HepG2 (cell line): ENCODE data around the gene MVK. TPM values are rescaled to one million over a fixed set of nuclear protein-coding genes. Genes with fewer than 3 reads are reported as not detected.

ENCODE experiments used
- ELF1 ChIP-seq: sonication (generic); formaldehyde crosslinking; IDR thresholded peaks from 2 replicates; pipeline ENCODE4 v1.4.0; 2020; ENCODE audit warnings: missing genetic modification reagents
- KMT2B ChIP-seq: IDR thresholded peaks from 2 replicates; pipeline ENCODE4 v1.6.1; 2016; ENCODE audit warnings: missing genetic modification reagents, missing compliant biosample characterization
- MAFF ChIP-seq: IDR thresholded peaks from 2 replicates; pipeline ENCODE4 v1.6.1; 2011; ENCODE audit warnings: low read depth, low read length, improper control_type of control experiment
- NFE2L1 ChIP-seq: sonication (generic); formaldehyde crosslinking; IDR thresholded peaks from 2 replicates; pipeline ENCODE4 v1.4.0; 2020; ENCODE audit warnings: missing genetic modification reagents, mild to moderate bottlenecking, borderline replicate concordance
- SMAD9 ChIP-seq: sonication (generic); formaldehyde crosslinking; IDR thresholded peaks from 2 replicates; pipeline ENCODE4 v1.5.1; 2020; ENCODE audit warnings: mild to moderate bottlenecking, missing genetic modification reagents
- STAT5B ChIP-seq: sonication (generic); formaldehyde crosslinking; IDR thresholded peaks from 2 replicates; pipeline ENCODE4 v1.4.0; 2020; ENCODE audit warnings: missing genetic modification reagents
- TRIM24 ChIP-seq: sonication (generic); formaldehyde crosslinking; IDR thresholded peaks from 2 replicates; pipeline ENCODE4 v1.8.0; 2022; ENCODE audit warnings: mild to moderate bottlenecking, missing genetic modification reagents
- ZBTB3 ChIP-seq: sonication (generic); formaldehyde crosslinking; IDR thresholded peaks from 2 replicates; pipeline ENCODE4 v1.4.0; 2020; ENCODE audit warnings: low read depth, mild to moderate bottlenecking, moderate library complexity, missing genetic modification reagents, borderline replicate concordance
- ZKSCAN1 ChIP-seq: fragments of 150-350 bp; IDR thresholded peaks from 2 replicates; pipeline ENCODE4 v1.6.1; 2014; ENCODE audit warnings: low read length
- ZNF264 ChIP-seq: sonication (generic); formaldehyde crosslinking; IDR thresholded peaks from 2 replicates; pipeline ENCODE4 v1.4.0; 2020; ENCODE audit warnings: missing genetic modification reagents
- ZNF30 ChIP-seq: sonication (generic); formaldehyde crosslinking; IDR thresholded peaks from 2 replicates; pipeline ENCODE4 v1.5.0; 2020; ENCODE audit warnings: mild to moderate bottlenecking, missing genetic modification reagents
- ZNF446 ChIP-seq: sonication (generic); formaldehyde crosslinking; IDR thresholded peaks from 2 replicates; pipeline ENCODE4 v1.5.0; 2020; ENCODE audit warnings: mild to moderate bottlenecking, missing genetic modification reagents
- ZNF644 ChIP-seq: IDR thresholded peaks from 2 replicates; pipeline ENCODE4 v1.6.1; 2016; ENCODE audit warnings: low read depth
- ZNF703 ChIP-seq: sonication (generic); formaldehyde crosslinking; IDR thresholded peaks from 2 replicates; pipeline ENCODE4 v1.5.1; 2020; ENCODE audit warnings: missing genetic modification reagents, mild to moderate bottlenecking, moderate library complexity, borderline replicate concordance
- ZNF770 ChIP-seq: sonication (generic); formaldehyde crosslinking; IDR thresholded peaks from 2 replicates; pipeline ENCODE4 v1.5.0; 2020; ENCODE audit warnings: mild to moderate bottlenecking, missing genetic modification reagents
- ZNF839 ChIP-seq: sonication (generic); formaldehyde crosslinking; IDR thresholded peaks from 2 replicates; pipeline ENCODE4 v1.4.0; 2020; ENCODE audit warnings: missing genetic modification reagents, mild to moderate bottlenecking, borderline replicate concordance
- ZNF878 ChIP-seq: sonication (generic); formaldehyde crosslinking; IDR thresholded peaks from 2 replicates; pipeline ENCODE4 v1.8.1; 2023; ENCODE audit warnings: mild to moderate bottlenecking, missing genetic modification reagents, moderate library complexity
- polyA plus RNA-seq, 8 experiments: library from polyadenylated mRNA; depleted of rRNA in 3 of 8; stranded (reverse) in 7 of 8; unstranded in 1 of 8; fragments of >200 nt; fragmentation: Illumina TruSeq in 4 of 8; extraction: Trizol in 4 of 8; gene quantifications; 2 replicates each; pipeline versions ENCODE4 v1.2.1 to v1.2.3, GENCODE V29; 2011 to 2016; ENCODE audit warnings: low read depth in 4 of 8, missing spikeins in 1 of 8, mixed read lengths in 1 of 8; ENCODE audit not compliant: insufficient read depth in 1 of 8
- total RNA-seq, 5 experiments: library from RNA; depleted of rRNA; stranded (reverse); fragments of >200 nt; fragmentation: Illumina TruSeq; extraction: Trizol; gene quantifications; 2 replicates each; pipeline ENCODE4 v1.2.3, GENCODE V29; 2016; ENCODE audit warnings: low read depth in 1 of 5
- TF ChIP-seq, protein P1 (sequence below): sonication (generic); formaldehyde crosslinking; IDR thresholded peaks from 2 replicates; pipeline ENCODE4 v1.4.0; 2020; ENCODE audit warnings: mild to moderate bottlenecking, missing genetic modification reagents
- TF ChIP-seq, protein P2 (sequence below): sonication (generic); formaldehyde crosslinking; IDR thresholded peaks from 2 replicates; pipeline ENCODE4 v1.4.0; 2020; ENCODE audit warnings: missing genetic modification reagents, mild to moderate bottlenecking, borderline replicate concordance

Gene MVK
- total and polyA plus RNA-seq, 2 of the 13 experiments (the other 11 are each of a cell fraction or from before 2014, with no cell fraction given) = 11.6 to 66.9 TPM

- peak; percentile 96; the same call in 1 of the 2 replicates for TF ChIP-seq ZNF839
- peak; percentile 84 for TF ChIP-seq KMT2B (CRISPR knock-in tag)
- TF ChIP-seq ZNF878 (CRISPR knock-in tag) = peak; percentile 13; the same call in 1 of the 2 replicates
- TF ChIP-seq, protein P1, sequence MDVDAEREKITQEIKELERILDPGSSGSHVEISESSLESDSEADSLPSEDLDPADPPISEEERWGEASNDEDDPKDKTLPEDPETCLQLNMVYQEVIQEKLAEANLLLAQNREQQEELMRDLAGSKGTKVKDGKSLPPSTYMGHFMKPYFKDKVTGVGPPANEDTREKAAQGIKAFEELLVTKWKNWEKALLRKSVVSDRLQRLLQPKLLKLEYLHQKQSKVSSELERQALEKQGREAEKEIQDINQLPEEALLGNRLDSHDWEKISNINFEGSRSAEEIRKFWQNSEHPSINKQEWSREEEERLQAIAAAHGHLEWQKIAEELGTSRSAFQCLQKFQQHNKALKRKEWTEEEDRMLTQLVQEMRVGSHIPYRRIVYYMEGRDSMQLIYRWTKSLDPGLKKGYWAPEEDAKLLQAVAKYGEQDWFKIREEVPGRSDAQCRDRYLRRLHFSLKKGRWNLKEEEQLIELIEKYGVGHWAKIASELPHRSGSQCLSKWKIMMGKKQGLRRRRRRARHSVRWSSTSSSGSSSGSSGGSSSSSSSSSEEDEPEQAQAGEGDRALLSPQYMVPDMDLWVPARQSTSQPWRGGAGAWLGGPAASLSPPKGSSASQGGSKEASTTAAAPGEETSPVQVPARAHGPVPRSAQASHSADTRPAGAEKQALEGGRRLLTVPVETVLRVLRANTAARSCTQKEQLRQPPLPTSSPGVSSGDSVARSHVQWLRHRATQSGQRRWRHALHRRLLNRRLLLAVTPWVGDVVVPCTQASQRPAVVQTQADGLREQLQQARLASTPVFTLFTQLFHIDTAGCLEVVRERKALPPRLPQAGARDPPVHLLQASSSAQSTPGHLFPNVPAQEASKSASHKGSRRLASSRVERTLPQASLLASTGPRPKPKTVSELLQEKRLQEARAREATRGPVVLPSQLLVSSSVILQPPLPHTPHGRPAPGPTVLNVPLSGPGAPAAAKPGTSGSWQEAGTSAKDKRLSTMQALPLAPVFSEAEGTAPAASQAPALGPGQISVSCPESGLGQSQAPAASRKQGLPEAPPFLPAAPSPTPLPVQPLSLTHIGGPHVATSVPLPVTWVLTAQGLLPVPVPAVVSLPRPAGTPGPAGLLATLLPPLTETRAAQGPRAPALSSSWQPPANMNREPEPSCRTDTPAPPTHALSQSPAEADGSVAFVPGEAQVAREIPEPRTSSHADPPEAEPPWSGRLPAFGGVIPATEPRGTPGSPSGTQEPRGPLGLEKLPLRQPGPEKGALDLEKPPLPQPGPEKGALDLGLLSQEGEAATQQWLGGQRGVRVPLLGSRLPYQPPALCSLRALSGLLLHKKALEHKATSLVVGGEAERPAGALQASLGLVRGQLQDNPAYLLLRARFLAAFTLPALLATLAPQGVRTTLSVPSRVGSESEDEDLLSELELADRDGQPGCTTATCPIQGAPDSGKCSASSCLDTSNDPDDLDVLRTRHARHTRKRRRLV (CRISPR knock-in tag) = no peak
- TF ChIP-seq STAT5B (CRISPR knock-in tag) = no peak
- no peak for TF ChIP-seq ZBTB3 (CRISPR knock-in tag)
- TF ChIP-seq, protein P2, sequence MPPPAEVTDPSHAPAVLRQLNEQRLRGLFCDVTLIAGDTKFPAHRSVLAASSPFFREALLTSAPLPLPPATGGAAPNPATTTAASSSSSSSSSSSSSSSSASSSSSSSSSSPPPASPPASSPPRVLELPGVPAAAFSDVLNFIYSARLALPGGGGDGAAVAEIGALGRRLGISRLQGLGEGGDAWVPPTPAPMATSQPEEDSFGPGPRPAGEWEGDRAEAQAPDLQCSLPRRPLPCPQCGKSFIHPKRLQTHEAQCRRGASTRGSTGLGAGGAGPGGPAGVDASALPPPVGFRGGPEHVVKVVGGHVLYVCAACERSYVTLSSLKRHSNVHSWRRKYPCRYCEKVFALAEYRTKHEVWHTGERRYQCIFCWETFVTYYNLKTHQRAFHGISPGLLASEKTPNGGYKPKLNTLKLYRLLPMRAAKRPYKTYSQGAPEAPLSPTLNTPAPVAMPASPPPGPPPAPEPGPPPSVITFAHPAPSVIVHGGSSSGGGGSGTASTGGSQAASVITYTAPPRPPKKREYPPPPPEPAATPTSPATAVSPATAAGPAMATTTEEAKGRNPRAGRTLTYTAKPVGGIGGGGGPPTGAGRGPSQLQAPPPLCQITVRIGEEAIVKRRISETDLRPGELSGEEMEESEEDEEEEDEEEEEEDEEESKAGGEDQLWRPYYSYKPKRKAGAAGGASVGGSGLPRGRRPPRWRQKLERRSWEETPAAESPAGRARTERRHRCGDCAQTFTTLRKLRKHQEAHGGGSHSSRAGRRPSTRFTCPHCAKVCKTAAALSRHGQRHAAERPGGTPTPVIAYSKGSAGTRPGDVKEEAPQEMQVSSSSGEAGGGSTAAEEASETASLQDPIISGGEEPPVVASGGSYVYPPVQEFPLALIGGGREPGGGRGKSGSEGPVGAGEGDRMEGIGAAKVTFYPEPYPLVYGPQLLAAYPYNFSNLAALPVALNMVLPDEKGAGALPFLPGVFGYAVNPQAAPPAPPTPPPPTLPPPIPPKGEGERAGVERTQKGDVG = peak; percentile 76
- no peak; the same call in none of the 2 replicates for TF ChIP-seq ZNF264
- TF ChIP-seq MAFF = no peak
- TF ChIP-seq ZNF770 (CRISPR knock-in tag) = 0 out of 2 replicates have a peak, but pooled peaks have one; percentile 44
- TF ChIP-seq NFE2L1 (CRISPR knock-in tag) = peak; percentile 41; the same call in 1 of the 2 replicates
- TF ChIP-seq ZNF446 (CRISPR knock-in tag) = peak; percentile 84; the same call in 1 of the 2 replicates
- no peak for TF ChIP-seq ZNF703 (CRISPR knock-in tag)
- TF ChIP-seq TRIM24 (CRISPR knock-in tag) = no peak
- TF ChIP-seq ZNF30 (CRISPR knock-in tag) = no peak
- TF ChIP-seq ELF1 = peak; percentile 61
- TF ChIP-seq SMAD9 (CRISPR knock-in tag) = 0 out of 2 replicates have a peak, but pooled peaks have one; percentile 67
- no peak for TF ChIP-seq ZKSCAN1
- no peak for TF ChIP-seq ZNF644 (CRISPR knock-in tag)
Measured at GRCh38 chr12:109573029-109573913, at the start of gene MVK, which contains the start of gene MMAB (continued).
